ENCODE measurements around the gene HUS1.

Gene HUS1

GRCh38 chr7:47978790-47979144 lies 648 bp downstream of the HUS1 start:
- no peak for DNase-seq

DNA sequence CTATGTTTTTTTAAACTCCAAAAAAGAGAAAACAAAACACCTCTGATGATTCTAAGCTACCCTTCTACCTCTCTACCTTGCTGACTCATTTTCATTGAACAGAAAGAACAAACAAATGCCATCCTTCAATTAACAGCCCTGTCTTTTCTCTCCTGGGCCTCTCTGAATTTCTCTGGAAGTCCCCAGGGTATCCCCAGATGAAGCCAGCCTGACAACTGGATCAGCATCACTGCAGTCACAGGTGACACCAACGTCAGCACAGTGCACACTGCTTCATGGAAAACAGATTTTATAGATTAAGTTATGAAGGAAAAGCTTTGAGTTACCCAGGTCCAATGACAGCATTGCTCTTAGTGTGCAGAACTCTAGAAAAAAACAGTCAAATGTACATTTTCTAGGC lies 5.7 kb downstream of the HUS1 start:
- no peak for DNase-seq

DNA sequence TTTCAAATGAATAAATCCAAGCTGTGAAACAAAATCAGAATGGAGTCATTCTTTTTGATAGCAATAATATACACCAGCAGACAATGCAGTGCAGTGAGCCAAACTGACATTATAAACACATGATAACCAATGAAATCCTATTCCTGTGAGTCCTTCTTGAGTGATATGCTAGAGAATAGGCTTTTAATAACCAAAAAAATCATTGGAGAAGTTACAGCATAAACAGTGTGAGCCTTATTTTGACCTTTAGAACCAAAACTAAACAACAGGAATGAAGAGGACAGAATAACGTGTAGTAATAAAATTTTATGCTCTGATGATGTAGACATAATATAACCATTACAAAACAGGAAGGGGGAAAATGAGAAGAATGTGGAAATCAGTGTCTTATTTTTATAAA lies 8.7 kb downstream of the HUS1 start:
- DNase-seq: no peak

DNA sequence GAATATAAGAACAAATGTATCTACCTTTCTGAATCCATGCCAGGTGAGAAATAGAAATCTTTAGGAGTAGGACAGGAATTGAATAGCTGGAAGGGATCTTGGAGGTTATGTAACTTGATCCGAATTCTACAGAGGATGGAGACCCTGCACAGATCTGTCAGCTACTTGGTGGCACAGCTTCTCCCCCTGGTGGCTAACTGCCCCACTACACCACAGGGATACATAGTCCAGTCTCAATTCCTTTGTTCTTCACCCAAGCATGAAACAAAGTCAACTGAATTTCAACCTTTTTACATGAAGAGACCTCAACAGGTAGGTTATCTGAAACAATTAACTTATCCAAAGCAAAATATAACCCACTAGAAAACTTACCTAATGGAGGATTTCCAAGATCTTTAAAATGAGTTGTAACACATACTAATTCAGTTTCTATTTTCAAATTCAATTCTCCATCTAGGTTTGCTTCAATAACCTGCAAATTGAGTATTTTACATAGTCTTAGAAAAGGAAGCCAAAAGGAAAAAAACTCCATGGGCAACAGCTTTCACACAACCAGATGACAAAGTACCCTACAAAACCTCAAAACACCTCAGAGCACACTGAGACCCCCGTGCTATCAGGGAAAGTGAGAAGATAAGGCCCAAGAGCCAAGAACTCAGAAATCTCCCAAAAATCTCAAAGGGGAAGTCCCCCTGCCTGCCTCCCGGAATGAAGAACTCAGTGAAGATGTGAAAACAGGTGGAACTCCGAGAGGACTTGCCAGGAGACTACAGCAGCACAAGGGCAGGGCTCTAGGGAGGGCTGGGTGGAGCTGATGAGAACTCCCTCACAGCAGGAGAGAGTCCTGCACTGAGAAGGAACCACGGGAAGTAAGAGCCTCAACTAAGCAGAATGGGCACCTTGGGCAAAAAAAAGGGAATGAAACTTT lies 10.3 kb downstream of the HUS1 start:
- DNase-seq: peak; percentile 56

- no peak for DNase-seq
These were observed 11.7 kb downstream of the HUS1 start for GRCh38 chr7:47967708-47968107.

DNA sequence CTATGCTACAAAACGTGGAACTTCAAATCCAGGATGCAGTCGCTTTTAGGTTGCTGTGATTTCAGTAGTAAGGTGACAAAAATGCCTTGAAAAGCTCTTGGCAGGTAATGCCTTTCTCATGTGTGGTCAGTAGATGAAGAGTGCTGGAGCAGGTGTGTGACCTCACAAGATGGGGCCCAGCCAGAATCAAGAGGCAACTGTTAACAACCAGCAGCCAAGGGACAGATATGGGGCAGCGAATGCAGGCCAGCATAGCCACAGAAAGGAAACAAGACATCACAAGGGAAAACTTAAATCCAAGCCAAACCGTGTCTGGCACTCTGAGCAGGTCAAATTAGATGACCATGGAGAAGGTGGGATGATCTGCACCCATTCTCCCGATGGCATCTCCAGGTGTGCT lies 12.3 kb downstream of the HUS1 start:
- no peak for DNase-seq

- DNase-seq: no peak
These were observed 14.0 kb downstream of the HUS1 start for GRCh38 chr7:47965456-47965855.

DNA sequence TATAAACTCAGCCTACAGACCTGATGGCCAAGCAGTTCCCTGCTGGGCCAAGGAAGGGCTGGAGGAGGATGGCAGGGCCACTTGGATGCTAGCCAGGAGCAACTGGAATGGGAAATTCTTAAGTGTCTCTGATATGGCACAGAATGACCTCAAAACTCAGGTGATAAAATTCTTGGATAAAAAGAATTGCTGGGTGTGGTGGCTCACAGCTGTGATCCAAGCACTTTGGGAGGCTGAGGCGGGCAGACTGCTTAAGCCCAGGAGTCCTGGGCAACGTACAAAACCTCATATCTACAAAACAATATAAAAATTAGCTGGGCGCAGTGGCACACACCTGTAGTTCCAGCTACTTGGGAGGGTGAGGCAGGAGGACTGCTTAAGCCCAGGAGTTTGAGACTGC lies 17.2 kb downstream of the HUS1 start:
- no peak for DNase-seq

- DNase-seq: no peak
These were observed 22.3 kb downstream of the HUS1 start for GRCh38 chr7:47957156-47957555.

DNA sequence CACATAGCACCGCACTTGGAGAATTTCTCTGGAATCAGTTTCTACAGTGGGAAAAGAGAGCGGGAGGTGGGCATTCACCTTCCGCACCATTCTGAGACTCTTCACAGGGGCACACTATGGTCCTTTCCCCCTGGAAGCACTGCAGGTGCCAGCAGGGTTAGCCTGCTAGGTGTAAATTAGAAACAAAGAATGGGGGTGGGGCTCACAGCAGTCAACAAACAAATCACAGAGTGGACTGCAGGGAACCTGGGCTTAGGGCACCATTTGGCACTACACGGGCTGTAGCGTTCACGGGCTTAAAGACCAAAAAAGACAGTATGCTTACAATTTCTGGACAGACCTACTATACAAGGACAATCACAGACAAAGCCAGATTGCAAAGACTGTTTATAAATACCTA lies 23.2 kb downstream of the HUS1 start:
- DNase-seq: no peak

- DNase-seq: no peak
These were observed 25.0 kb downstream of the HUS1 start for GRCh38 chr7:47954231-47954911.

- DNase-seq: no peak
These were observed 25.6 kb downstream of the HUS1 start for GRCh38 chr7:47953822-47954221.

- no peak for DNase-seq
These were observed 27.2 kb downstream of the HUS1 start for GRCh38 chr7:47952224-47952623.

- no peak for DNase-seq
These were observed 28.0 kb downstream of the HUS1 start for GRCh38 chr7:47951374-47951773.

GRCh38 chr7:47950714-47951113 lies 28.7 kb downstream of the HUS1 start:
- no peak for DNase-seq

- DNase-seq: no peak
These were observed 29.7 kb downstream of the HUS1 start for GRCh38 chr7:47949703-47950102.

DNA sequence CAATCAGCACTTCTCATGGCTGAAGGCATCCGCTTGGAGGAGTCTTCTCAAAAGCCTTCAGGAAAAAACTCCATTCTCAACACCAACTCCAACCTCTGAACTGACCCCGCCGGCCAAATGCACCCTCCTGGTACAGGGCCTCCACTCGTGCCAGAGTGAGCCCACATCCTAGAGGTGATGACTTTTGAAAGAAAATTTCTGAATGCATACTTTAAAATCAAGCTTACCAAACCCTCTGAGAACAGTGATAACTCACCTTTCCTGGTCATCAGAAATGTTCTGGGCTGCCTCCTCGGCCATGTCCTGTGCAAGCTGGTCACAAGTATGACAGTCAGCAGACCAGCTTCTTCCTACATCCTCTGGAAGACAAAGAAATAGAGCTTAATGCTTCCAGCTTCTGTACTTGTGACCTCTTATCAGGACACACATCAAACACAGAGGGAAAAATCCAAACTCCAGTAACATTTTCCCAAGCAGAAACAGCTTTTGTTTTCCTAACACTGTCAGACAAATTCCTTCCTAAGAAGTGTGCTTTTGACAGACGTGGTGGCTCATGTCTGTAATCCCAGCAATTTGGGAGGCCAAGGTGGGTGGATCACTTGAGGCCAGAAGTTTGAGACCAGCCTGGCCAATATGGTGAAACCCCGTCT lies 31.1 kb downstream of the HUS1 start, which contains the start of gene PKD1L1:
Gene PKD1L1, minus strand, starts transcription at position 326 of the 650 bp plus-strand sequence. Its CDS starts 26 bp downstream, at position 300.
- DNase-seq: no peak

GRCh38 chr7:47947355-47947749 lies 32.1 kb downstream of the HUS1 start:
- DNase-seq: no peak

DNA sequence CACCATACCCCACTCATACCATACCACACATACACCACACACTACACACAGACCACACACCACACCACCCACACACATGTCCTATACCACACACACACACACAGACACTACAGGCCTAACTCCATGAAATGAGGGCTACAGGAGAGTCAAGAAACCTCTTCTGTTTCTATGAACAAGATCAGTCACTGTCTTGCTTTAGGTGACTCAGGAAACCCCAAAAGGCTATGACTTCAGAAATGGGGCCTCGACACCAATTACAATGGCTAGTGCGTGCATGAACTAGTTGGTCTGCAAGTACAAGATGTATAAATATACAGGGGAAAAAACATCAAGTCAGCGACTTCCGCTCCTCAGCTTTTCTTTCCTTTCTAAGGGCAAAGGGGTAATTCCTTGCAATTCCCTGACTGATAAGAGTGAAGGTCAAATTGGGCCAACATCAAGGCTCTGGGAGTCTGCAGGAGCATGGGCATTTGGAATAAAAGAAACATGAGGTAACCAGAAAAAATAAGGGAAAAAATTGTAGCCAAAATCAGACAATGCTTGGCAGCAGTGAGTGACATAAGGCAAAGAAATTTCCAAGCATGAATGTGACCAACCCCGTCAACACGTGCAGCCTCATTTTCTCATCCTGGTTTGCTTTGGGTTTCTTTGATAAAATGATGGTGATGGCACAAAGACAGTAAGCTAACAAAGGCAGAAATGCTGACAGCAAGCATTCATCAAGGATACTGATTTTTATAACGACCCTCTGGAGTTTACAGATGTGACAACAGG lies 32.6 kb downstream of the HUS1 start:
- no peak for DNase-seq

DNA sequence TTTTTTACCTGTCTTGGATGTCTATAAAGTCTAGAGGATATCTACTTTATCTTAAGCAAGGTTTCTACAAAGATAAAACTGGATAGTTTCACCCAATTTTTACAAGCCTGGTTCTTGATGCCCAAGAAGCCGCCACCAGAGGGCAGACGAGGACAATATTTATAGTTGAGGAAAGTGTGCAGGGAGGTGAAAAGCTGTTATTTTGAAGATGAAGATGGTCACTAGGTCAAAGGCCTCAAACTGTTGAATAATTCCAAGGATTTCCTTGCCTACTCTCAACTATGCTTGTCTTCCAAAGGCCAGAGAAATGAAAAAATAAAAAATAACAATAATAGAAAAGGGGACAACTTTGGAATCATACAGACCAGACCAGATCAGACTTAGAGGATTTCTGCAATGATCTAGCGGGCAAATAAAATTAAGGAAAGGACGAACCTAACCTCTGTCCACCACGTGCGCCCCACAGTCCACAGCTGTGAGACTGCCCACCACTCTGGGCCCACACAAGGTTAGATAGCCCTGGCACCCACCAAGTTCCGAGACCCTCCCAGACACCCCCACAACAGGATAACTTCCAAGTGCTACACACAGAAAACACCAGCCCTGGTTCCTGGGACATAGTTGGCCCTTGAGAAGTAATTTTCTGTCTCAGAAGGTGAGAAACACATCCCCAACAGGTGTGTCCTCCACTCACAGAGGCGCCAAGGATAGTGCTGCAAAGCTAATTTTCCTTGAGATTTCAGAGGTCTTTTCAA lies 34.0 kb downstream of the HUS1 start:
- peak; percentile 67 for DNase-seq

- no peak for DNase-seq
These were observed 34.7 kb downstream of the HUS1 start for GRCh38 chr7:47944536-47945260.
